Endodermal cell (in vitro differentiated cells): ENCODE measurements around the gene CLDN15. TPM values are rescaled to one million over a fixed set of nuclear protein-coding genes. Genes with fewer than 3 reads are reported as not detected.

ENCODE experiments used
- DNase-seq: peaks from one replicate; pipeline ENCODE4 v3.0.0-alpha.2; 2017
- H3K27ac ChIP-seq: 2 replicates; pipeline ENCODE4 v1.5.1; 2013; ENCODE audit warnings: mild to moderate bottlenecking, low read depth, low read length, moderate library complexity
- H3K27me3 ChIP-seq: 2 replicates; pipeline ENCODE4 v1.6.1; 2013; ENCODE audit warnings: mild to moderate bottlenecking, low read length, moderate library complexity; ENCODE audit not compliant: insufficient read depth, control insufficient read depth, poor library complexity, severe bottlenecking
- H3K36me3 ChIP-seq: 2 replicates; pipeline ENCODE4 v1.7.0; 2013; ENCODE audit warnings: mild to moderate bottlenecking, low read length, moderate library complexity; ENCODE audit not compliant: control insufficient read depth, insufficient read depth
- H3K4me1 ChIP-seq: one replicate; pipeline ENCODE4 v1.7.0; 2013; ENCODE audit warnings: low read length; ENCODE audit not compliant: control insufficient read depth, insufficient read depth
- H3K4me3 ChIP-seq: 2 replicates; pipeline ENCODE4 v1.5.1; 2013; ENCODE audit warnings: mild to moderate bottlenecking, low read length, moderate library complexity
- H3K9ac ChIP-seq: 2 replicates; pipeline ENCODE4 v1.6.1; 2013; ENCODE audit warnings: mild to moderate bottlenecking, low read length, moderate library complexity; ENCODE audit not compliant: poor library complexity, severe bottlenecking; ENCODE audit errors: extremely low read depth
- H3K9me3 ChIP-seq: 2 replicates; pipeline ENCODE4 v1.6.1; 2013; ENCODE audit warnings: mild to moderate bottlenecking, low read length, moderate library complexity; ENCODE audit not compliant: control insufficient read depth
- H3K27ac Mint-ChIP-seq: 2 replicates; pipeline ENCODE4 v1.8.0; 2020; ENCODE audit warnings: mixed read lengths
- H3K27me3 Mint-ChIP-seq: 2 replicates; pipeline ENCODE4 v1.8.0; 2021; ENCODE audit warnings: mild to moderate bottlenecking, mixed read lengths; ENCODE audit not compliant: insufficient read depth
- H3K36me3 Mint-ChIP-seq: 2 replicates; pipeline ENCODE4 v1.8.0; 2020; ENCODE audit warnings: low read depth, mixed read lengths
- H3K4me1 Mint-ChIP-seq: 2 replicates; pipeline ENCODE4 v1.8.0; 2020; ENCODE audit warnings: mixed read lengths
- H3K4me3 Mint-ChIP-seq: 2 replicates; pipeline ENCODE4 v1.8.0; 2020; ENCODE audit warnings: mild to moderate bottlenecking, moderate library complexity, mixed read lengths
- H3K9me3 Mint-ChIP-seq: 2 replicates; pipeline ENCODE4 v1.8.0; 2020; ENCODE audit warnings: mild to moderate bottlenecking, mixed read lengths
- CTCF ChIP-seq: fragments of 200-600 bp; sonication (generic); conservative IDR thresholded peaks from 2 replicates; pipeline ENCODE4 v1.5.0; 2021; ENCODE audit warnings: antibody characterized with exemption, mild to moderate bottlenecking
- WGBS, 2 experiments: methylation state at CpG; one replicate each; pipeline versions ENCODE4 v1.1.5 to v1.1.7; 2013; ENCODE audit warnings: missing lambda C conversion rate in 2 of 2, mixed read lengths in 1 of 2; ENCODE audit not compliant: insufficient coverage in 1 of 2, insufficient read length in 1 of 2; 5-methylcytosine and 5-hydroxymethylcytosine counted together
- total RNA-seq, 2 donors: library from RNA; stranded (reverse); fragmentation: NEBNext Ultra II Directional in 1 of 2; extraction: Animal tissue kit (Norgen Biotek cat#: 25700) in 1 of 2; gene quantifications; 2 replicates in 1 of 2; 3 replicates in 1 of 2; pipeline ENCODE4 v1.2.1, GENCODE V29; 2021

The CLDN15 gene
- total RNA-seq, 2 donors from 2014 or later = 6.0 to 7.1 TPM

DNA sequence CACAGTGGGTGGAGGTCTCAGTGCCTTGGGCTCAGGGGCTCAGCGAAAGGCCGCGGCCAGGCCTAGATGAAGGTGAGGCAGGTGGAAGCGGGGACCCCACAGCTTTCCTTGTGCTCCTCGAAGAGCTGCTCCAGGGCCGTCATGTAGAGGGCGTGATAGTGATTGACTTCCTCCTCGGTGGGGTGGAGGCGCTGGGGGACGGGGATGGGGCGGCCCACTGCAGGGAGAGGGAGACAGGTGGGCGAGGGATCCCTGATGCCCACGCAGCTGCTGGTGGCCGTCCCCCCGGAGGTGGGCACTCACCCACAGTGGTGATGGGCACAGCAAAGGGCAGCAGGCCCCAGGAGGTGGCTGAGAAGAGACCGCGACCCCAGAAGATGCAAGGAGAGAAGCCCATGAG lies 41.7 kb downstream of the CLDN15 start:
- no peak for TF ChIP-seq CTCF
- no peaks in the 10 kb centered on the region for H3K36me3 Mint-ChIP-seq
- no peaks in the 10 kb centered on the region for H3K9me3 ChIP-seq
- H3K4me3 ChIP-seq = no peak overlapping the region
- H3K9ac ChIP-seq = no peak overlapping the region
- H3K27me3 ChIP-seq = no peaks in the 10 kb centered on the region
- H3K4me3 Mint-ChIP-seq = no peak overlapping the region
- H3K27ac ChIP-seq = no peak overlapping the region
- H3K4me1 ChIP-seq = peaks cover 2% of the 10 kb centered on the region
- no peaks in the 10 kb centered on the region for H3K9me3 Mint-ChIP-seq
- peaks cover 5% of the 10 kb centered on the region for H3K4me1 Mint-ChIP-seq
- H3K27ac Mint-ChIP-seq = no peak overlapping the region
- H3K36me3 ChIP-seq = no peaks in the 10 kb centered on the region
- H3K27me3 Mint-ChIP-seq = peaks cover 14% of the 10 kb centered on the region
- 93 to 98% methylated on average over 12 to 17 of the region's 17 CpGs for whole genome bisulfite sequencing, 2 experiments
- no peak for DNase-seq

DNA sequence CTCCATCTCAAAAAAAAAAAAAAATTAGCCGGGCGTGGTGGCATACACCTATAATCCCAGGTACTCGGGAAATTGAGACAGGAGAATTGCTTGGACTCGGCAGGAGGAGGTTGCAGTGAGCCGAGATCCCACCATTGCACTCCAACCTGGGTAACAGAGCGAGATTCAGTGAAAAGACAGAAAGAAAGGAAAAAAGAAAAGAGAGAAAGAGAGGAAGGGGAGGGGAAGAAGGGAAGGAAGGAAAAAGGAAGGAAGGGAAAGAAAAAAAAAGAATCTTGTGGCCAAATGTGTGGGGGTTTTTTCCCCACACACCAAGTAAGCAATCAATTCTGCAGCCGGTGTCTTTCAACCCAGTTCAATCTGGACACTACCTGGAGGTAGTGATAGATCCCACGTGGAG lies 48.5 kb downstream of the CLDN15 start:
- Histone ChIP-seq H3K9me3 (no peaks in the 10 kb centered on the region), H3K36me3 (no peaks in the 10 kb centered on the region), H3K27me3 (peaks cover 4% of the 10 kb centered on the region), H3K9ac (no peak overlapping the region), H3K27ac (no peak overlapping the region), H3K4me1 (no peaks in the 10 kb centered on the region), H3K4me3 (no peak overlapping the region)
- H3K4me3 Mint-ChIP-seq = no peak overlapping the region
- no peak overlapping the region for H3K27ac Mint-ChIP-seq
- H3K4me1 Mint-ChIP-seq = no peaks in the 10 kb centered on the region
- H3K9me3 Mint-ChIP-seq = no peaks in the 10 kb centered on the region
- peaks cover 20% of the 10 kb centered on the region for H3K27me3 Mint-ChIP-seq
- no peak for TF ChIP-seq CTCF
- no peak for DNase-seq
- 80 to 86% methylated on average over 5 to 8 of the region's 8 CpGs for WGBS, 2 experiments
- H3K36me3 Mint-ChIP-seq = no peaks in the 10 kb centered on the region

GRCh38 chr7:101186844-101187428 lies 50.7 kb downstream of the CLDN15 start:
- no peaks in the 10 kb centered on the region for H3K9me3 Mint-ChIP-seq
- WGBS, 2 experiments = 92% methylated on average over 2 to 4 of the region's 4 CpGs

More at GRCh38 chr7:101186844-101187428, 50.7 kb downstream of the CLDN15 start:
- Mint-ChIP-seq H3K27me3 (peaks cover 27% of the 10 kb centered on the region), H3K4me3 (no peak overlapping the region), H3K27ac (no peak overlapping the region), H3K4me1 (peaks cover 3% of the 10 kb centered on the region), H3K36me3 (no peaks in the 10 kb centered on the region)
- Histone ChIP-seq H3K27ac (no peak overlapping the region), H3K27me3 (peaks cover 4% of the 10 kb centered on the region), H3K9me3 (no peaks in the 10 kb centered on the region), H3K4me3 (no peak overlapping the region), H3K36me3 (no peaks in the 10 kb centered on the region), H3K4me1 (no peaks in the 10 kb centered on the region), H3K9ac (no peak overlapping the region)
- DNase-seq = no peak
- TF ChIP-seq CTCF = no peak
